ENCODE results near the gene FOXL2NB.

- TF ChIP-seq CTCF (IDR thresholded peaks at IDR 0.05; ENCODE audit: low read depth, low read length) = no peak
- TF ChIP-seq EZH2phosphoT487 (IDR thresholded peaks at IDR 0.05; ENCODE audit: low read depth) = no peak
These were observed 13.4 kb downstream of the FOXL2NB start for GRCh38 chr3:138960417-138960852.
